A549 (cell line): ENCODE results near the gene STAMBPL1.

Source experiments
- CTCF ChIP-seq: fragments of >200 bp; sonication (Bioruptor Twin); formaldehyde crosslinking; IDR thresholded peaks from 3 replicates; pipeline ENCODE4 v1.5.1; 2016
- EP300 ChIP-seq, 2 experiments: fragments of >200 bp; sonication (Bioruptor Twin); formaldehyde crosslinking; IDR thresholded peaks; 2 replicates in 1 of 2; 3 replicates in 1 of 2; pipeline ENCODE4 v1.6.1; 2016 to 2017
- ESRRA ChIP-seq: fragments of 150-350 bp; IDR thresholded peaks from 2 replicates; pipeline ENCODE4 v1.6.1; 2014; ENCODE audit warnings: mild to moderate bottlenecking, low read length, borderline replicate concordance
- NR3C1 ChIP-seq: fragments of >200 bp; sonication (Bioruptor Twin); formaldehyde crosslinking; IDR thresholded peaks from 3 replicates; pipeline ENCODE4 v1.6.1; 2017
- PBX3 ChIP-seq: IDR thresholded peaks from 2 replicates; pipeline ENCODE4 v1.6.1; 2012
- PHF8 ChIP-seq: fragments of 200-600 bp; sonication (generic); IDR thresholded peaks from 2 replicates; pipeline ENCODE4 v1.6.1; 2016; ENCODE audit warnings: low read depth, mild to moderate bottlenecking, antibody characterized with exemption, moderate library complexity, borderline replicate concordance
- POLR2A ChIP-seq: IDR thresholded peaks from 2 replicates; pipeline ENCODE4 v1.6.1; 2012; ENCODE audit warnings: mild to moderate bottlenecking, low read length
- RARB ChIP-seq: fragments of 250-450 bp; sonication (Bioruptor Pico); IDR thresholded peaks from 2 replicates; pipeline ENCODE4 v1.8.0; 2021; ENCODE audit warnings: mild to moderate bottlenecking, moderate library complexity
- RCOR1 ChIP-seq: fragments of 150-350 bp; IDR thresholded peaks from 2 replicates; pipeline ENCODE4 v1.6.1; 2014; ENCODE audit warnings: antibody characterized with exemption, low read length, low read depth
- RFX5 ChIP-seq: fragments of 450-650 bp; IDR thresholded peaks from 2 replicates; pipeline ENCODE4 v1.7.1; 2014; ENCODE audit warnings: antibody characterized with exemption, mild to moderate bottlenecking, moderate library complexity
- TFCP2L1 ChIP-seq: fragments of 250-450 bp; sonication (Bioruptor Pico); IDR thresholded peaks from 2 replicates; pipeline ENCODE4 v1.5.0; 2021; ENCODE audit warnings: mild to moderate bottlenecking
- TF ChIP-seq, protein P1 (sequence below): fragments of 200-600 bp; sonication (generic); IDR thresholded peaks from 2 replicates; pipeline ENCODE4 v1.6.1; 2016; ENCODE audit warnings: antibody characterized with exemption, mild to moderate bottlenecking, moderate library complexity

GRCh38 chr10:88903715-88904114 is 23.7 kb downstream of the STAMBPL1 start:
- TF ChIP-seq RFX5: no peak
- TF ChIP-seq NR3C1: no peak
- TF ChIP-seq PBX3: no peak
- no peak for TF ChIP-seq POLR2A
- no peak for TF ChIP-seq ESRRA
- TF ChIP-seq, protein P1, sequence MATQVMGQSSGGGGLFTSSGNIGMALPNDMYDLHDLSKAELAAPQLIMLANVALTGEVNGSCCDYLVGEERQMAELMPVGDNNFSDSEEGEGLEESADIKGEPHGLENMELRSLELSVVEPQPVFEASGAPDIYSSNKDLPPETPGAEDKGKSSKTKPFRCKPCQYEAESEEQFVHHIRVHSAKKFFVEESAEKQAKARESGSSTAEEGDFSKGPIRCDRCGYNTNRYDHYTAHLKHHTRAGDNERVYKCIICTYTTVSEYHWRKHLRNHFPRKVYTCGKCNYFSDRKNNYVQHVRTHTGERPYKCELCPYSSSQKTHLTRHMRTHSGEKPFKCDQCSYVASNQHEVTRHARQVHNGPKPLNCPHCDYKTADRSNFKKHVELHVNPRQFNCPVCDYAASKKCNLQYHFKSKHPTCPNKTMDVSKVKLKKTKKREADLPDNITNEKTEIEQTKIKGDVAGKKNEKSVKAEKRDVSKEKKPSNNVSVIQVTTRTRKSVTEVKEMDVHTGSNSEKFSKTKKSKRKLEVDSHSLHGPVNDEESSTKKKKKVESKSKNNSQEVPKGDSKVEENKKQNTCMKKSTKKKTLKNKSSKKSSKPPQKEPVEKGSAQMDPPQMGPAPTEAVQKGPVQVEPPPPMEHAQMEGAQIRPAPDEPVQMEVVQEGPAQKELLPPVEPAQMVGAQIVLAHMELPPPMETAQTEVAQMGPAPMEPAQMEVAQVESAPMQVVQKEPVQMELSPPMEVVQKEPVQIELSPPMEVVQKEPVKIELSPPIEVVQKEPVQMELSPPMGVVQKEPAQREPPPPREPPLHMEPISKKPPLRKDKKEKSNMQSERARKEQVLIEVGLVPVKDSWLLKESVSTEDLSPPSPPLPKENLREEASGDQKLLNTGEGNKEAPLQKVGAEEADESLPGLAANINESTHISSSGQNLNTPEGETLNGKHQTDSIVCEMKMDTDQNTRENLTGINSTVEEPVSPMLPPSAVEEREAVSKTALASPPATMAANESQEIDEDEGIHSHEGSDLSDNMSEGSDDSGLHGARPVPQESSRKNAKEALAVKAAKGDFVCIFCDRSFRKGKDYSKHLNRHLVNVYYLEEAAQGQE: no peak
- TF ChIP-seq CTCF: no peak
- TF ChIP-seq PHF8: no peak
- TF ChIP-seq TFCP2L1: no peak
- no peak for TF ChIP-seq RCOR1
- no peak for TF ChIP-seq EP300 (IDR thresholded peaks at IDR 0.05)
- no peak for TF ChIP-seq RARB
